GM23338 (cell line): Measurements from ENCODE around the gene MT1A. TPM values are rescaled to one million over a fixed set of nuclear protein-coding genes. Genes with fewer than 3 reads are reported as not detected.

ENCODE experiments used
- CTCF ChIP-seq, 2 experiments: fragments of 200-600 bp in 1 of 2; sonication (generic) in 1 of 2; conservative IDR thresholded peaks; 2 replicates each; pipeline versions ENCODE4 v1.5.1 to v1.6.1; 2016 to 2017; ENCODE audit warnings: antibody characterized with exemption in 2 of 2, low read depth in 2 of 2, mild to moderate bottlenecking in 2 of 2, moderate library complexity in 1 of 2
- EZH2 ChIP-seq: fragments of 200-600 bp; sonication (generic); IDR thresholded peaks from one replicate; pipeline ENCODE4 v1.8.0; 2017; ENCODE audit warnings: antibody characterized with exemption, mild to moderate bottlenecking, low read depth; ENCODE audit not compliant: unreplicated experiment
- EZH2phosphoT487 ChIP-seq: fragments of 200-600 bp; sonication (generic); IDR thresholded peaks from one replicate; pipeline ENCODE4 v1.8.1; 2018; ENCODE audit warnings: antibody characterized with exemption; ENCODE audit not compliant: unreplicated experiment
- POLR2AphosphoS5 ChIP-seq: IDR thresholded peaks from 2 replicates; pipeline ENCODE4 v1.6.1; 2016; ENCODE audit warnings: antibody characterized with exemption, low read depth
- STAT1 ChIP-seq: IDR thresholded peaks from one replicate; pipeline ENCODE4 v1.6.1; 2016; ENCODE audit warnings: antibody characterized with exemption; ENCODE audit not compliant: unreplicated experiment
- ZNF331 ChIP-seq: fragments of 250-450 bp; sonication (Bioruptor Pico); IDR thresholded peaks from 2 replicates; pipeline ENCODE4 v1.5.0; 2020; ENCODE audit warnings: low read depth, mild to moderate bottlenecking, moderate library complexity
- ZNF462 ChIP-seq: fragments of 250-450 bp; sonication (Bioruptor Pico); IDR thresholded peaks from 2 replicates; pipeline ENCODE4 v1.5.0; 2020; ENCODE audit warnings: mild to moderate bottlenecking, moderate library complexity
- polyA plus RNA-seq: library from polyadenylated mRNA; unstranded; fragments of >200 nt; fragmentation: Nextera tagmentation; extraction: Ambion mirVana; gene quantifications from 2 replicates; pipeline ENCODE4 v1.2.1, GENCODE V29; 2016
- total RNA-seq: library from RNA; depleted of rRNA; stranded (reverse); fragments of >200 nt; shearing (Covaris generic); gene quantifications from 2 replicates; pipeline ENCODE4 v1.2.3, GENCODE V29; 2014
- TF ChIP-seq, protein P1 (sequence below): IDR thresholded peaks from 2 replicates; pipeline ENCODE4 v1.6.1; 2016; ENCODE audit warnings: antibody characterized with exemption

Gene MT1A
- total and polyA plus RNA-seq, 2 experiments from 2014 or later, result 2.5 TPM; not detected in 1

DNA sequence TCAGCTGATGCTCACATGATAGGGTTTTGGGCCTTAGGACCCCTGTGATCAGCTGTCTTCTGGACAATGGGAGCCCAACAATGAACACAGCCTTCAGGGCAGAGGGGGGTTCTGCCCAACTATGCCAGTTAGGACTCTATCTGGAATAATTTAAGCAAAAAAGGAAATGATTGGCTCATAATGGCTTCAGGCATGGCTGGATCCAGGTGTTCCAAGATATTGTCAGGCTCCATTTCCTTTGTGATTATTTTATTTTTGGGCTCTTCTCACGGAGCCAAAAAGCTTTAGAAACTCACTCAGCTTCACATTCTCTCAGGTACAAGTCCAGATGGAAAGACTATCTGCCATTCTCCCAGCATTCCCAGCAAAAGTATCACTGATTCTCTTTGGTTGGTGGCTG is 33.0 kb upstream of the MT1A start (continued):
- TF ChIP-seq ZNF462, result no peak
- TF ChIP-seq EZH2, result no peak
- TF ChIP-seq ZNF331 (CRISPR knock-in tag), result no peak
- TF ChIP-seq STAT1, result no peak
- no peak for TF ChIP-seq POLR2AphosphoS5
- TF ChIP-seq EZH2phosphoT487, result no peak
- TF ChIP-seq, protein P1, sequence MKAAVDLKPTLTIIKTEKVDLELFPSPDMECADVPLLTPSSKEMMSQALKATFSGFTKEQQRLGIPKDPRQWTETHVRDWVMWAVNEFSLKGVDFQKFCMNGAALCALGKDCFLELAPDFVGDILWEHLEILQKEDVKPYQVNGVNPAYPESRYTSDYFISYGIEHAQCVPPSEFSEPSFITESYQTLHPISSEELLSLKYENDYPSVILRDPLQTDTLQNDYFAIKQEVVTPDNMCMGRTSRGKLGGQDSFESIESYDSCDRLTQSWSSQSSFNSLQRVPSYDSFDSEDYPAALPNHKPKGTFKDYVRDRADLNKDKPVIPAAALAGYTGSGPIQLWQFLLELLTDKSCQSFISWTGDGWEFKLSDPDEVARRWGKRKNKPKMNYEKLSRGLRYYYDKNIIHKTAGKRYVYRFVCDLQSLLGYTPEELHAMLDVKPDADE, result no peak
- TF ChIP-seq CTCF (conservative IDR thresholded peaks at IDR 0.05; ENCODE audit: low read depth in 2 of 2), result no peak
